NOMO-1 treated with DMSO at 0.1 percent for 48 hours (cell line): Measurements from ENCODE around the gene TRIM67.
"Not testable (repeated sequence)": the region's sequence is repeated elsewhere in the genome, so short reads cannot be mapped to it uniquely, and the experiment has no call there.

ENCODE experiments used
- DNase-seq: peaks from one replicate; lab custom pipeline; 2025; ENCODE audit not compliant: unreplicated experiment; lab: John Stamatoyannopoulos, UW

TRIM67 gene

GRCh38 chr1:231161667-231162296 lies at the start of gene TRIM67:
TRIM67 (plus strand) TSS chr1:231162058; CDS start chr1:231162970, 912 bp downstream.
- DNase-seq = no peak

- no peak for DNase-seq
These were observed 45.1 kb upstream of the TRIM67 start for GRCh38 chr1:231116738-231117137.

DNA sequence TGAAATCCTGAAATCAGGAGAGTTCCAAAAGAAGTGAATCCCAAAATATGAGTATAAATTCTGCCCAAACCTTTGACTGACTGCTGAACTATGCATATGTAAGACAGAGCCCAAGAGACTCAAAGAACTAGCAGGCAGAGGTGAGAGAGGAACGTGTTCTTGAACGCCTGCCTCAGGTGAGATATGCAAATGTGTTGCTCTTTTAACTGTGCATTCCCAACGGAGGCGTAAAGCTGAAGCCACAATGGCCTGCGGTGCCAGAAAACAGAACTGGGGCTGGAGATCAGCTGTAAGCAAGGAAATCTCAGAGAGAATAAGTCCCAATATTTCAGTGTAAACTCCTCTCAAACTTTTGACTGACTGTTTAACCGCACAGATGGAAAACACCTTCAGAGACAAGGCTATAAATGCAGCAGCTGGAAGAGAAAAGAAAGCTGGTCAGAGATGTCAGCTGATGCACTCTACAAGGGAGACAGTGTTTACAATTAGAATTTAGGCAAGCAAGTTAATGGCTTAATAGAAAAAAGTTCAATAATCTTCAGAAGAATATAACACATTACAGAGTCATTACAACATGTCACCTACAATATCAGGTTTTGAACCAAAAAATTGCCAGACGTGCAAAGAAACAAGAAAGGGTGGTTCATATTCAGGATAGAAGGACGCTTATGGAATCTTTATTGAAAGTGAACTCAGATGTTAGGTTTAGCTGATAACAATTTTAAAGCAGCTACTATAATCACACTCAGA lies 43.0 kb upstream of the TRIM67 start:
- DNase-seq = no peak

GRCh38 chr1:231121533-231121932 lies 40.3 kb upstream of the TRIM67 start:
- no peak for DNase-seq

DNA sequence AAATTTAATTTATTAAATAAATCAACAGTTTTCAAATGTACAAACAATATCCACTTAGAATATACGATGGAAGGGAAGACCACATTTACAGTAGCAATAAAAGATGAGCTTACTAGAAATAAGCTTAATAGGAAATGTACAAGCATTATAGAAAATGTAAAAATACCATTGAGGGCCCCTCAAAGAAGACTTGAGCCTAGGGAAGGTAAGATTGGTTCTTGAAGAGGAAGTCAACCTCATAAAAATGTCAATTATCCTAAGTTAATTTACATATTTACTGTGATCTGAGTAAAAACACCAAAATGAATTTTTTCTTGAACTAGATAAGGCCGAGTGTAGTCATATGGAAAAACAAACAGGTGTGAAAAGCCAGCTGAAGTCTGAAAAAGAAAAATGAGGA lies 39.7 kb upstream of the TRIM67 start:
- no peak for DNase-seq

GRCh38 chr1:231124746-231125145 lies 37.1 kb upstream of the TRIM67 start:
- DNase-seq = no peak

DNA sequence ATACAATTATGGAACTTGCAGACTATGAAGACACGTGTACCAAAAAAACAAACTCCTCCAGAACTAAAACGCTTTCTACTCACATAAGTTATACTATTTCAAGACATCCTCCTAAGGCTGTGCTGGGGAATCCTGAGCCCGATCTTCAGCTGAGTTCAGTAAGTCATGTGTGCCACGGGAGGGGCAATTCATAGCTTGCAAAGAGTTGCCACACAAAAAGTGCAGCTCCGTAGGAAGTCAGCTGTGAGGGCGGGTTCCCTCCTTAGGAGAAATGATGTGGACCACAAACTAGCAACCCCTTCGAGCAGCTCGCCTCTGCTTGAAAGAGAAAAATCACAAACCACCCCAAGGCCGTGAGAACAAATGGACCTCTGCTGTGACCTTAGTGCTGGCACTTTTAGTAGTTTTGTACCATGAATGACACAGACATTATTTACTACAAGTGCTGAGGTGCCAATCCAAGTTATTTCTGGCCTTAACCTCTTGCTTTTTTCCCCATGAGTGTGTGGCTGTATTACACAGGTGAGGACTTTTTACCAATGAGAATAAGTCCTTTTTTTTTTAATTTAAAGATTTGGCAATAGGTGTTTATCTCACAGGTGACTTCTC lies 35.8 kb upstream of the TRIM67 start:
- no peak for DNase-seq

GRCh38 chr1:231127106-231127505 lies 34.8 kb upstream of the TRIM67 start:
- not testable (repeated sequence) for DNase-seq

- not testable (repeated sequence) for DNase-seq
These were observed 33.4 kb upstream of the TRIM67 start for GRCh38 chr1:231128471-231128870.

GRCh38 chr1:231130544-231130943 lies 31.3 kb upstream of the TRIM67 start:
- DNase-seq = no peak

GRCh38 chr1:231132591-231132990 lies 29.3 kb upstream of the TRIM67 start:
- not testable (repeated sequence) for DNase-seq

GRCh38 chr1:231134624-231135023 lies 27.2 kb upstream of the TRIM67 start:
- DNase-seq = no peak

DNA sequence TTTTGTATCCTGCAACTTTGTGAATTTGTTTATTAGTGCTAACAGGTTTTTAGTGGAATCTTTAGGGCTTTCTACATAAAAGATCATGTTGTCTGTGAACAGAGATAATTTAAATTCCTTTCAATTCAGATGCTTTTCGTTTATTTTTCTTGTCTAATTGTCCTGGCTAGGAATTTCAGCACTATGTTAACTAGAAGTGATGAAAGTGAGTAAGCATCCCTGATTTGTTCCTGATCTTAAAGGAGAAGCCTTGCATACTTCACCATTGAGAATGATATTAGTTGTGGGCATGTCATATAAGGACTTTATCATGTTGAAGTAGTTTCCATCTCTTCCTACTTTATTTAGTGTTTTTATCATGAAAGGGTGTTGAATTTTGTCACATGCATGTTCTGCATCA lies 23.6 kb upstream of the TRIM67 start:
- DNase-seq = no peak

- DNase-seq = no peak
These were observed 22.7 kb upstream of the TRIM67 start for GRCh38 chr1:231139125-231139649.

- DNase-seq = no peak
These were observed 21.9 kb upstream of the TRIM67 start for GRCh38 chr1:231139659-231140654.

- DNase-seq = no peak
These were observed 17.3 kb upstream of the TRIM67 start for GRCh38 chr1:231144416-231145193.

DNA sequence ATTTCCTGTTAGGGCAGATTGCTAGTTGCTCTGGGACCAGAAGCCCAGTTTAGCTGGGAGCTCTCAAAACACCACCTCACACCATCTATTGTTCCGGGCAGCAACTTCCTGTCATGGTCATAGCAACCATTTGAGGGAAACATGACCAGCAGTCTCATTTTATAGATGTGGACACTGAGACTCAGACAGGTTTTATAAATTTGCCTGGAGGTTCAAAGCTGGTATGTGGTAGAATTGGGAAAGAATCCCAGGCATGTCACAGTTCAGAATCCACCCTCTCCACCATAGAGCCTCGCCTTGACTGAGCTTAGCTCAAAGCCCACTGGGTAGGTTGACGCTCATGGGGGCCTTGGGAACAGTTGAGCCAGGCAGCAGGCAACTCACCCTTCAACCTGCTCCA lies 14.0 kb upstream of the TRIM67 start:
- no peak for DNase-seq

GRCh38 chr1:231151811-231152210 lies 10.0 kb upstream of the TRIM67 start:
- DNase-seq = no peak

DNA sequence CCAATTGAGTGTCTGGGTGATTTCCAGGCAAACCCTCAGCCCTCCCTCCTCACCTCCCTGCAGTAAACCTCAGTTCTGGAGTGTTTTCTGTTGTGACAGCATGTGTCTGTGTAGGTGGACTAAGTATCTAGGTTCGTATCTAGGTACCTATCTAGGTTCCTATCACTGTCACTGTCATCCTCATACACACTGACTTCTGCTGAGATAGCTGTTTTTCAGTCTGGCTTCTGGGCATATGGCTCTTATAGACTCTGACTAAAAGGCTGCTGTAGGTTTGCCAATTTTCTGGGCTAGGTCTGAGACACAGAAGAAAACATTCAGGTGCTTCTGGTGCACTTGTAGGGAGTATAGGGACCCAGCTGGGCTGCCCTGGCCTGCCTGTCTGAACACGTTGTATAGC lies 8.1 kb upstream of the TRIM67 start:
- DNase-seq = no peak

GRCh38 chr1:231155808-231156207 lies 6.0 kb upstream of the TRIM67 start:
- DNase-seq = no peak
